ENCODE results near the gene JAGN1.
"Not testable (repeated sequence)": the region's sequence is repeated elsewhere in the genome, so short reads cannot be mapped to it uniquely, and the experiment has no call there.

The JAGN1 gene

GRCh38 chr3:9890249-9891071, at the start of gene JAGN1:
TSS of gene JAGN1 (plus strand) at chr3:9890610. CDS start at chr3:9890723, 113 bp downstream.
- DNase-seq, result peak; percentile 91

- DNase-seq, result no peak
These were observed 49.4 kb upstream of the JAGN1 start for GRCh38 chr3:9841015-9841414.

GRCh38 chr3:9843715-9844438, 46.5 kb upstream of the JAGN1 start, which contains the start of gene RPUSD3:
TSS of gene RPUSD3 (minus strand) at chr3:9844008. CDS start at chr3:9843990, 18 bp downstream.
- DNase-seq, result peak; percentile 97

GRCh38 chr3:9846231-9846630, 44.2 kb upstream of the JAGN1 start:
- no peak for DNase-seq

- DNase-seq, result no peak
These were observed 43.4 kb upstream of the JAGN1 start for GRCh38 chr3:9846931-9847488.

- DNase-seq, result not testable (repeated sequence)
These were observed 42.5 kb upstream of the JAGN1 start for GRCh38 chr3:9847870-9848269.

GRCh38 chr3:9848860-9849259, 41.5 kb upstream of the JAGN1 start:
- peak; percentile 27 for DNase-seq

GRCh38 chr3:9851383-9851782, 39.0 kb upstream of the JAGN1 start:
- DNase-seq, result not testable (repeated sequence)

GRCh38 chr3:9851926-9852325, 38.5 kb upstream of the JAGN1 start:
- DNase-seq, result not testable (repeated sequence)

GRCh38 chr3:9852528-9852927, 37.9 kb upstream of the JAGN1 start:
- DNase-seq, result no peak

- DNase-seq, result not testable (repeated sequence)
These were observed 36.0 kb upstream of the JAGN1 start for GRCh38 chr3:9854291-9854940.

- no peak for DNase-seq
These were observed 34.8 kb upstream of the JAGN1 start for GRCh38 chr3:9855594-9855993.

- DNase-seq, result no peak
These were observed 30.8 kb upstream of the JAGN1 start for GRCh38 chr3:9859530-9860025.

- no peak for DNase-seq
These were observed 29.2 kb upstream of the JAGN1 start for GRCh38 chr3:9861201-9861600.

GRCh38 chr3:9861626-9862130, 28.7 kb upstream of the JAGN1 start:
- DNase-seq, result no peak

- peak; percentile 10 for DNase-seq
These were observed 27.9 kb upstream of the JAGN1 start for GRCh38 chr3:9862391-9863057.

- no peak for DNase-seq
These were observed 27.2 kb upstream of the JAGN1 start for GRCh38 chr3:9863058-9863772.

- no peak for DNase-seq
These were observed 26.0 kb upstream of the JAGN1 start for GRCh38 chr3:9864200-9864927.

GRCh38 chr3:9865125-9865637, 25.2 kb upstream of the JAGN1 start:
- DNase-seq, result not testable (repeated sequence)

GRCh38 chr3:9866639-9867038, 23.8 kb upstream of the JAGN1 start:
- no peak for DNase-seq

Measured in RPMI8226 (cell line).